MM.1S (cell line): ENCODE data around the gene POMGNT2.
A peak's percentile ranks its signal among the peaks of the same experiment; 100 is the strongest.

Source experiments
- DNase-seq: peaks from one replicate; pipeline ENCODE4 v3.0.0-alpha.2; 2015
- H2AFZ ChIP-seq: fragments of 300-600 bp; sonication (generic); 2 replicates; pipeline ENCODE4 v1.6.0; 2016; ENCODE audit warnings: antibody characterized with exemption, low read length
- H3F3A ChIP-seq: fragments of 300-600 bp; sonication (generic); 2 replicates; pipeline ENCODE4 v1.6.1; 2016; ENCODE audit warnings: mild to moderate bottlenecking, antibody characterized with exemption, low read length, moderate library complexity, mixed read lengths; ENCODE audit not compliant: insufficient read depth
- H3K27ac ChIP-seq: fragments of 300-600 bp; sonication (generic); 2 replicates; pipeline ENCODE4 v1.5.1; 2016; ENCODE audit warnings: mild to moderate bottlenecking, low read length
- H3K27me3 ChIP-seq: fragments of 300-600 bp; sonication (generic); replicated peaks from 2 replicates; pipeline ENCODE4 v1.6.0; 2016; ENCODE audit warnings: low read length; ENCODE audit not compliant: insufficient read depth
- H3K36me3 ChIP-seq: fragments of 300-600 bp; sonication (generic); replicated peaks from 2 replicates; pipeline ENCODE4 v1.6.1; 2016; ENCODE audit warnings: mild to moderate bottlenecking, low read length, mixed read lengths; ENCODE audit not compliant: insufficient read depth
- H3K4me1 ChIP-seq: fragments of 300-600 bp; sonication (generic); 2 replicates; pipeline ENCODE4 v1.6.1; 2016; ENCODE audit warnings: low read length, mixed read lengths
- H3K4me2 ChIP-seq: fragments of 300-600 bp; sonication (generic); 2 replicates; pipeline ENCODE4 v1.6.0; 2016; ENCODE audit warnings: low read depth, low read length
- H3K4me3 ChIP-seq: fragments of 300-600 bp; sonication (generic); 2 replicates; pipeline ENCODE4 v1.5.1; 2016; ENCODE audit warnings: low read length, mixed read lengths
- H3K79me2 ChIP-seq: fragments of 300-600 bp; sonication (generic); 2 replicates; pipeline ENCODE4 v1.6.1; 2016; ENCODE audit warnings: mixed run types, low read length, mixed read lengths
- H3K9ac ChIP-seq: fragments of 300-600 bp; sonication (generic); 2 replicates; pipeline ENCODE4 v1.6.1; 2016; ENCODE audit warnings: low read length, mixed read lengths
- H3K9me2 ChIP-seq: fragments of 300-600 bp; sonication (generic); replicated peaks from 2 replicates; pipeline ENCODE4 v1.6.1; 2016; ENCODE audit warnings: mild to moderate bottlenecking, low read length, mixed read lengths; ENCODE audit not compliant: insufficient read depth
- H3K9me3 ChIP-seq: fragments of 300-600 bp; sonication (generic); replicated peaks from 2 replicates; pipeline ENCODE4 v1.6.1; 2016; ENCODE audit warnings: mild to moderate bottlenecking, low read length, mixed read lengths; ENCODE audit not compliant: insufficient read depth
- H4K20me1 ChIP-seq: fragments of 300-600 bp; sonication (generic); 2 replicates; pipeline ENCODE4 v1.6.1; 2016; ENCODE audit warnings: mild to moderate bottlenecking, low read length, moderate library complexity, mixed read lengths; ENCODE audit not compliant: insufficient read depth
- CTCF ChIP-seq: fragments of 300-600 bp; sonication (generic); IDR thresholded peaks from 2 replicates; pipeline ENCODE4 v1.5.1; 2016; ENCODE audit warnings: antibody characterized with exemption, low read length, mixed read lengths
- EZH2 ChIP-seq: fragments of 300-600 bp; sonication (generic); optimal IDR thresholded peaks from 2 replicates; pipeline ENCODE3; 2017; ENCODE audit warnings: low read depth, mild to moderate bottlenecking, antibody characterized with exemption, low read length, mixed read lengths
- EZH2phosphoT487 ChIP-seq: fragments of 300-600 bp; sonication (generic); IDR thresholded peaks from 2 replicates; pipeline ENCODE4 v1.6.1; 2018; ENCODE audit warnings: antibody characterized with exemption, low read length

POMGNT2 gene

GRCh38 chr3:43117257-43117656 is 11.4 kb upstream of the POMGNT2 start:
- no peak overlapping the region for H3K4me2 ChIP-seq
- no peak overlapping the region for H3K4me3 ChIP-seq
- TF ChIP-seq EZH2phosphoT487: no peak
- no peak for TF ChIP-seq CTCF
- no peak for TF ChIP-seq EZH2
- no peak overlapping the region for H2AFZ ChIP-seq
- no peaks in the 10 kb centered on the region for H3K9me2 ChIP-seq
- H3F3A ChIP-seq: no peaks in the 10 kb centered on the region
- no peaks in the 10 kb centered on the region for H3K9me3 ChIP-seq
- no peaks in the 10 kb centered on the region for H4K20me1 ChIP-seq
- no peak overlapping the region for H3K27ac ChIP-seq
- no peaks in the 10 kb centered on the region for H3K4me1 ChIP-seq
- no peaks in the 10 kb centered on the region for H3K27me3 ChIP-seq
- DNase-seq: no peak
- no peaks in the 10 kb centered on the region for H3K79me2 ChIP-seq
- H3K36me3 ChIP-seq: no peaks in the 10 kb centered on the region
- no peak overlapping the region for H3K9ac ChIP-seq

- no peaks in the 10 kb centered on the region for H3K79me2 ChIP-seq
- no peak overlapping the region for H3K4me2 ChIP-seq
- H2AFZ ChIP-seq: no peak overlapping the region
- TF ChIP-seq CTCF (no peak), EZH2phosphoT487 (no peak), EZH2 (no peak)
- H3K9ac ChIP-seq: no peak overlapping the region
- no peaks in the 10 kb centered on the region for H3K36me3 ChIP-seq
- no peaks in the 10 kb centered on the region for H3F3A ChIP-seq
- no peaks in the 10 kb centered on the region for H3K9me3 ChIP-seq
- H3K4me3 ChIP-seq: no peak overlapping the region
- no peaks in the 10 kb centered on the region for H4K20me1 ChIP-seq
- no peaks in the 10 kb centered on the region for H3K9me2 ChIP-seq
- H3K27me3 ChIP-seq: no peaks in the 10 kb centered on the region
- no peaks in the 10 kb centered on the region for H3K4me1 ChIP-seq
- no peak for DNase-seq
- no peak overlapping the region for H3K27ac ChIP-seq
Observed at GRCh38 chr3:43113671-43114070, 7.8 kb upstream of the POMGNT2 start.

GRCh38 chr3:43106293-43106628 is 382 bp upstream of the POMGNT2 start:
- no peak for TF ChIP-seq CTCF
- Histone ChIP-seq H4K20me1 (no peaks in the 10 kb centered on the region), H3K27ac (no peak overlapping the region), H3K9me2 (no peaks in the 10 kb centered on the region), H3K36me3 (no peaks in the 10 kb centered on the region), H3K27me3 (no peaks in the 10 kb centered on the region), H3K4me1 (no peaks in the 10 kb centered on the region; the same call in 1 of the 2 replicates), H3F3A (no peaks in the 10 kb centered on the region), H3K9me3 (no peaks in the 10 kb centered on the region), H3K9ac (no peak overlapping the region), H3K4me2 (peak overlapping the region; percentile 82), H2AFZ (peak overlapping the region; percentile 71), H3K79me2 (peaks cover 13% of the 10 kb centered on the region), H3K4me3 (peak overlapping the region; percentile 53)
- DNase-seq: no peak
